Hepatocyte (in vitro differentiated cells): ENCODE measurements around the gene TMBIM4. TPM values are rescaled to one million over a fixed set of nuclear protein-coding genes. Genes with fewer than 3 reads are reported as not detected.

Experiments
- DNase-seq: peaks from one replicate; pipeline ENCODE4 v3.0.0-alpha.2; 2016; ENCODE audit warnings: low spot score
- H2AFZ ChIP-seq: fragments of 200-600 bp; sonication (generic); 2 replicates; pipeline ENCODE4 v1.6.0; 2016; ENCODE audit warnings: antibody characterized with exemption, mild to moderate bottlenecking
- H3K27ac ChIP-seq: fragments of 200-600 bp; sonication (generic); 2 replicates; pipeline ENCODE4 v1.5.1; 2016; ENCODE audit warnings: mild to moderate bottlenecking
- H3K27me3 ChIP-seq: fragments of 200-600 bp; sonication (generic); 2 replicates; pipeline ENCODE4 v1.6.1; 2016
- H3K36me3 ChIP-seq: fragments of 200-600 bp; sonication (generic); replicated peaks from 2 replicates; pipeline ENCODE4 v1.5.1; 2016; ENCODE audit warnings: low read depth; ENCODE audit not compliant: insufficient read depth
- H3K4me1 ChIP-seq: fragments of 200-600 bp; sonication (generic); 2 replicates; pipeline ENCODE4 v1.5.1; 2016; ENCODE audit warnings: mild to moderate bottlenecking, moderate library complexity; ENCODE audit not compliant: insufficient read depth
- H3K4me2 ChIP-seq: fragments of 200-600 bp; sonication (generic); 2 replicates; pipeline ENCODE4 v1.6.0; 2016
- H3K4me3 ChIP-seq: fragments of 200-600 bp; sonication (generic); 2 replicates; pipeline ENCODE4 v1.5.1; 2016; ENCODE audit warnings: mild to moderate bottlenecking
- H3K79me2 ChIP-seq: fragments of 200-600 bp; sonication (generic); 2 replicates; pipeline ENCODE4 v1.6.0; 2017; ENCODE audit warnings: mild to moderate bottlenecking
- H3K9me2 ChIP-seq: fragments of 200-600 bp; sonication (generic); replicated peaks from 2 replicates; pipeline ENCODE4 v1.6.0; 2017; ENCODE audit warnings: mild to moderate bottlenecking; ENCODE audit not compliant: insufficient read depth
- H3K9me3 ChIP-seq: fragments of 200-600 bp; sonication (generic); 2 replicates; pipeline ENCODE4 v1.5.1; 2016; ENCODE audit warnings: low read depth, mild to moderate bottlenecking
- H4K20me1 ChIP-seq: fragments of 200-600 bp; sonication (generic); 2 replicates; pipeline ENCODE4 v1.6.0; 2016; ENCODE audit warnings: mild to moderate bottlenecking; ENCODE audit not compliant: insufficient read depth, poor library complexity, severe bottlenecking
- CTCF ChIP-seq: fragments of 200-600 bp; sonication (generic); IDR thresholded peaks from 2 replicates; pipeline ENCODE4 v1.5.1; 2016; ENCODE audit warnings: antibody characterized with exemption, mild to moderate bottlenecking; ENCODE audit not compliant: poor library complexity
- EZH2 ChIP-seq: fragments of 200-600 bp; sonication (generic); IDR thresholded peaks from 2 replicates; pipeline ENCODE4 v1.6.1; 2016; ENCODE audit warnings: antibody characterized with exemption, mild to moderate bottlenecking, borderline replicate concordance
- EZH2phosphoT487 ChIP-seq: fragments of 200-600 bp; sonication (generic); IDR thresholded peaks from one replicate; pipeline ENCODE4 v1.6.1; 2018; ENCODE audit warnings: antibody characterized with exemption, mild to moderate bottlenecking, low read depth, moderate library complexity; ENCODE audit not compliant: unreplicated experiment, severe bottlenecking
- WGBS: methylation state at CpG from one replicate; pipeline ENCODE4 v1.1.6; 2016; ENCODE audit warnings: low lambda C conversion rate; ENCODE audit errors: missing lambda C conversion rate; 5-methylcytosine and 5-hydroxymethylcytosine counted together
- polyA plus RNA-seq: library from polyadenylated mRNA; unstranded; fragments of >200 nt; fragmentation: Nextera tagmentation; extraction: Ambion mirVana; gene quantifications from 2 replicates; pipeline ENCODE4 v1.2.1, GENCODE V29; 2016
- total RNA-seq: library from RNA; depleted of rRNA; stranded (reverse); fragments of >200 nt; gene quantifications from 2 replicates; pipeline ENCODE4 v1.2.3, GENCODE V29; 2014

TMBIM4 gene
- total and polyA plus RNA-seq, 2 experiments from 2014 or later: 156 to 212 TPM

GRCh38 chr12:66132408-66132807 is 37.4 kb downstream of the TMBIM4 start:
- no peaks in the 10 kb centered on the region for H3K9me2 ChIP-seq
- peaks cover 20% of the 10 kb centered on the region for H3K4me1 ChIP-seq
- peak overlapping the region; percentile 39 for H3K27ac ChIP-seq
- no peak overlapping the region for H3K4me3 ChIP-seq
- TF ChIP-seq EZH2phosphoT487 (no peak), EZH2 (no peak), CTCF (no peak)
- DNase-seq: peak; percentile 53
- peak overlapping the region; percentile 88 for H3K4me2 ChIP-seq
- no peaks in the 10 kb centered on the region for H3K27me3 ChIP-seq
- H3K79me2 ChIP-seq: peaks cover 27% of the 10 kb centered on the region
- H3K9me3 ChIP-seq: no peaks in the 10 kb centered on the region
- H3K36me3 ChIP-seq: no peaks in the 10 kb centered on the region
- no peak overlapping the region for H2AFZ ChIP-seq
- no peaks in the 10 kb centered on the region for H4K20me1 ChIP-seq

- no peak for TF ChIP-seq EZH2phosphoT487
- no peak for TF ChIP-seq CTCF
- TF ChIP-seq EZH2: no peak
- peak overlapping the region; percentile 90 for H3K4me3 ChIP-seq
- peak overlapping the region; percentile 88 for H3K4me2 ChIP-seq
- no peaks in the 10 kb centered on the region for H3K9me2 ChIP-seq
- peaks cover 20% of the 10 kb centered on the region for H3K4me1 ChIP-seq
- no peaks in the 10 kb centered on the region for H3K36me3 ChIP-seq
- H3K9me3 ChIP-seq: no peaks in the 10 kb centered on the region
- H2AFZ ChIP-seq: peak overlapping the region; percentile 67
- 17% methylated on average over 11 of the region's 11 CpGs for WGBS
- no peaks in the 10 kb centered on the region for H4K20me1 ChIP-seq
- no peaks in the 10 kb centered on the region for H3K27me3 ChIP-seq
- H3K79me2 ChIP-seq: peaks cover 31% of the 10 kb centered on the region
- no peak for DNase-seq
- peak overlapping the region; percentile 67 for H3K27ac ChIP-seq
These were observed 38.6 kb downstream of the TMBIM4 start for GRCh38 chr12:66131067-66131688.

GRCh38 chr12:66130267-66131066 is 39.3 kb downstream of the TMBIM4 start, which contains the start of gene LLPH:
LLPH (minus strand) TSS chr12:66130750; CDS start chr12:66129106, 1,644 bp downstream.
- Histone ChIP-seq H3K27me3 (no peaks in the 10 kb centered on the region), H3K4me1 (peaks cover 20% of the 10 kb centered on the region), H2AFZ (peak within 1 kb of the TSS; percentile 84), H4K20me1 (no peaks in the 10 kb centered on the region), H3K4me2 (peak within 1 kb of the TSS; percentile 88), H3K36me3 (no peaks in the 10 kb centered on the region), H3K9me2 (no peaks in the 10 kb centered on the region), H3K79me2 (peaks cover 37% of the 10 kb centered on the region), H3K4me3 (peak within 1 kb of the TSS; percentile 90), H3K9me3 (no peaks in the 10 kb centered on the region), H3K27ac (peak within 1 kb of the TSS; percentile 77)
- DNase-seq: peak; percentile 94
- 1% methylated on average over 43 of the region's 49 CpGs for WGBS
- no peak for TF ChIP-seq EZH2
- no peak for TF ChIP-seq EZH2phosphoT487
- no peak for TF ChIP-seq CTCF
